HG02571 (cell line): ENCODE measurements around the gene CFD.
"Not testable (repeated sequence)": the region's sequence is repeated elsewhere in the genome, so short reads cannot be mapped to it uniquely, and the experiment has no call there.

Experiments used
- ATAC-seq: cut with Tn5 transposase; IDR thresholded peaks from one replicate; pipeline ENCODE4 v1.9.1; 2021; ENCODE audit warnings: mild to moderate bottlenecking, moderate library complexity; ENCODE audit not compliant: unreplicated experiment

CFD gene

DNA sequence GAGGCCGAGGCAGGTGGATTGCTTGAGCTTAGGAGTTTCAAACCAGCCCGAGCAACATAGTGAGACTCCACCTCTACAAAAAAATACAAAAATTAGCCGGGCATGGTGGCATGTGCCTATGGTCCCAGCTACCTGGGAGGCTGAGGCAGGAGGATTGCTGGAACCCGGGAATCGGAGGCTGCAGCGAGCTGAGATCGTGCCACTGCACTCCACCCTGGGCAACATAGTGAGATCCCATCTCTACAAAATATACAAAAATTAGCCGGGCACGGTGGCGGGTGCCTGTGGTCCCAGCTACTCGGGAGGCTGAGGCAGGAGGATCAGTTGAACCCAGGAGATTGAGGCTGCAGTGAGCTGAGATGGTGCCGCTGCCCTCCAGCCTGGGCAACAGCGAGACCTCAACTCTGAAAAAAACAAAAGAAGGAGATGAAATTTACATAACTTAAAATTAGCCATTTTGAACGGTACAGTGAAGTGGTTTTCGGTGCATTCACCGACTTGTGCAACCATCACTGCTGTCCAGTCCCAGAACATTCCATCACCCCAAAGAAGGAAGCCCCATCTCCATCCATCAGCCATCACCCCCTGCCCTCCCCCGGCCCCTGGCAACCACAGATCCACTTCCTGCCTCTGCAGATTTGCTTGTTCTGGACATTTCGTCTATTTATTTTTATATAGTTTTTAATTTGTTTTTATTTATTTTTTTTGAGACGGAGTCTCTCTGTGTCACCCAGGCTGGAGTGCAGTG lies 33.4 kb upstream of the CFD start:
- ATAC-seq, result no peak

DNA sequence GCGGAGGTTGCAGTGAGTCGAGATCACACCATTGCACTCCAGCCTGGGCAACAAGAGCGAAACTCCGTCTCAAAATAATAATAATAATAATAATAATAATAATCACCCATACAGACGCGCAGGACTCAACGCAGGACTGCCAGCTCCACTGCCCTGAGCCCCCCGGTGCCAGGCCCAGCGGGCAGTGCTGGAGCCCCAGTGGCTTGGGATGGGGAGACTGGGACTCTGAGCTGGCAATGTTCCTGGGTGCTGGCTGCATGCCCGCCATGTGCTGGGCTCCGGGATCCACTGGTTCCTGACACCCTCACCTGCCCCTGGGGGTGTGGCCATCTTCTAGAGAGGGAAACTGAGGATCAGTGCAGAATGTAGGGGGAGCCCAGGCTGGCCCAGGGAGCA lies 32.2 kb upstream of the CFD start:
- ATAC-seq, result no peak

DNA sequence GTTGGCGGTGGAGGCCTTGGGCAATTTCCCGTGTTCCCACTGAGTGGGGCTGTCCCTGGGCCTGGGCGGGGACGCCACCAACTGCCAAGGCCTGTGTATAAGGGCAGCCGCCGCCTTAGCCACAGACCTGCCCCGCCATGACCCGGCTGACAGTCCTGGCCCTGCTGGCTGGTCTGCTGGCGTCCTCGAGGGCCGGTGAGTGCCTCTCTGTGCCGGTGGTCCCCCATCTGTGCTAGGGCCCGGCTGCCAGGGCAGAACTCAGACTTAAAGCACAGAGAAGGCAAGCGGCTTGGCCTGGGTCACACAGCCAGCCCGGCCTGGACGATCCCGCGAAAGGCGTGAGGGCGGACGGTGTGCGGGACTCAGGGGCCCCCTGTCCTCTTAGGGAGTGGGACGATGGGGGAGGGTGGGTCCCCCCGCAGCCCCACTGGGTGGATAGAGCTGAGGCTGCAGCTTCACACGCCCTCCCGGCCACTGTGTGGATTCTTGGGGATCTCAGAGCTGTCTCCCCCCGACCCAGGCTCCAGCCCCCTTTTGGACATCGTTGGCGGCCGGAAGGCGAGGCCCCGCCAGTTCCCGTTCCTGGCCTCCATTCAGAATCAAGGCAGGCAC lies 31.6 kb upstream of the CFD start, which contains the start of gene AZU1:
Gene AZU1, plus strand, starts transcription at position 128 of the 612 bp plus-strand sequence. Its CDS starts 10 bp downstream, at position 138.
- ATAC-seq, result no peak

DNA sequence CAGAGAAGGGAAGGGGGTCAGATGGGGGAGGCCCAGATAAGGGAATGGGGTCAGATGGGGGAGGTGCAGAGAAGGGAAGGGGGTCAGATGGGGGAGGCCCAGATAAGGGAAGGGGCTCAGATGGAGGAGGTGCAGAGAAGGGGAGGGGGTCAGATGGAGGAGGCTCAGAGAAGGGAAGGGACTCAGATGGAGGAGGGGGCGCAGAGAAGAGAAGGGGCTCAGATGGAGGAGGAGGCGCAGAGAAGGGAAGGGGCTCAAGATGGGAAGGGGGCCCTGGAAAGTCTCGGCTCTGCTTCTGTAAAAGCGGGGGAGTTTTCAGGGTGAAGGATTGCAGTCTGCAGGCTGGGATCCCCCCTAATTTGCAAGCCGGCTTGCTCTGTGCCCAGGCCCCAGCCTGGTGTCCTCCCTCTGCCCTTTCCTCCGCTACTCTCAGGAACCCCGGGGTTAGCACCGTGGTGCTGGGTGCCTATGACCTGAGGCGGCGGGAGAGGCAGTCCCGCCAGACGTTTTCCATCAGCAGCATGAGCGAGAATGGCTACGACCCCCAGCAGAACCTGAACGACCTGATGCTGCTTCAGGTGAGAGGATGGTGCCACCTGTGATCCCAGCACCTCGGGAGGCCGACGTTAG lies 30.2 kb upstream of the CFD start:
- no peak for ATAC-seq

DNA sequence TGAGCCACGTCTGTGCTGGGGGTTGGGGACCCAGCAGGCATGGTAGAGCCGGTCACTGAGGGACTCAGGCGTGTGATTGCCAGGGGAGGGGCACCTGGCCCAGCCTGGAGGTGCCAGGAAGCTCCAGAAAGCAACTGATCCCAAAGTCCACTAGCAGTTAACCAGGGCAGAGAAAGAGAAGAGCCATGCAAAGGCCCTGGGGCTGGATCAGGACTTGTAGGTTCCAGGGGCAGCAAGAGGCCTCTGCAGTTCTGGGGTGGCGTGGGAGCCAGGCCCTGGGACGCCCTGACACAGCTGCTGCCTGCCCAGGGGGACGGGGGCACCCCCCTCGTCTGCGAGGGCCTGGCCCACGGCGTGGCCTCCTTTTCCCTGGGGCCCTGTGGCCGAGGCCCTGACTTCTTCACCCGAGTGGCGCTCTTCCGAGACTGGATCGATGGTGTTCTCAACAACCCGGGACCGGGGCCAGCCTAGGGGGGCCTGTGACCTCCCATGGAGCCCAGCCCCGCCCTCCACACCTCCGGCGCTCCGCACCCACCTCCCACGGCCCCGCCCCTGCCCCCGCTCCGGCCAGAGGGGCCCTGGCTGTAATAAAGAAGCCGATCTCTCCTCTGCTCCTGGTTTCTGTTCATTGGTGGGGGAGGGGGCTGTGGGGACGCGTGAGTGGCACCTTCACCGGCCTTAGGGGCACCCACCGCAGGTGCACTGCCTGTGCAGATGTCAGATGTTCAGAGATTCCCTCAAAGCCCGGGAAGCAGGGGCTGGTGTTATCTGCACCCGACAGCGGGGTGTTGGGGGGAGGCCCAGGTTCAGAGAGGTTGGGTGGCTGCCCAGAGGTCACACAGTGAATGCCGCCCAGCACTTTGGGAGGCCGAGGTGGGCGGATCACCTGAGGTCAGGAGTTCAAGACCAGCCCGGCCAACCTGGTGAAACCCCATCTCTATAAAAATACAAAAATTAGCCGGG lies 27.8 kb upstream of the CFD start:
- ATAC-seq, result no peak

DNA sequence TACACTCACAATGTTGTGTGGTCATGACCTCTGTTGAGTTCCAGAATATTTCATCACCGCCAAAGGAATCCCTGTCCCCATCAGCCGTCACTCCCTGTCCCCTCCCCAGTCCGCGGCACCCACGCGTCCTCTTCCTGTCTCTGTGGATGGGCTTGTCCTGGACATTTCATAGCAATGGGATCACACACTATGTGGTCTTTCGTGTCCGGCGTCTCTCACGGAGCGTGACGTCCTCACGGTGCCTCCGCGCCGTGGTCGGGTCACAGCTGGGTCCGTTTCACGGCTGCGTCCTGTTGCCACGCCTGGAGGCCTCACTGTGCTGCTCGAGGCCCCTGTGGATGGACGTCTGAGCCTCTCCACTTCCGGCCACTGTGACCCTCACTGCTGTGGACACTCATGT lies 25.2 kb upstream of the CFD start:
- ATAC-seq, result no peak

DNA sequence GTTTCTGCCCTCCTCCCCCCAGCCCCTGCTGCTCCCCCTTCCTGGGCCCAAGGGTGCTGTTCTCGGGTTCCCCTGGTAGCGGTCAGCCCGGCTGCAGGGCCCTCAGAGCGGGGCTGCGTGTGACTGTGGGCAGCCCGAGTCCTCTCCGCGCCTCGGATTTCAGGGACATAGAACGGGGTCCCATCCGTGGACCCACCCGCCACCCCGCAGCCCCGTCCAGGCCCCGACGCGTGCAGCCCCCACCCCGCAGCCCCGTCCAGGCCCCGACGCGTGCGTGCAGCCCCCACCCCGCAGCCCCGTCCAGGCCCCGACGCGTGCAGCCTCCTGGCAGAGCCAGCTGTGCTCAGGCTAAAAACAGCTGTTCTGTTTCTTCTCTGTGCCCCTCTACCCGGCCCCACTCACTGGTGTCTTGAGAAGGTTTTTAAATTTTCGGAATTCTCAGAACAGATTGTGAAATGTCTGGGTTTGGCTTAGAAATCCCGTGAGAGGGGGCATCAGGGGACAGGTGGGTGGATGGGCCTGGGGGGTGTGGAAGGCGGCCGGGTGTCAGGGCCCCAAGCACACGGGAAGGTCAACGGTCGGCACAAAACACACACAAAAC lies 24.2 kb upstream of the CFD start:
- ATAC-seq, result no peak

DNA sequence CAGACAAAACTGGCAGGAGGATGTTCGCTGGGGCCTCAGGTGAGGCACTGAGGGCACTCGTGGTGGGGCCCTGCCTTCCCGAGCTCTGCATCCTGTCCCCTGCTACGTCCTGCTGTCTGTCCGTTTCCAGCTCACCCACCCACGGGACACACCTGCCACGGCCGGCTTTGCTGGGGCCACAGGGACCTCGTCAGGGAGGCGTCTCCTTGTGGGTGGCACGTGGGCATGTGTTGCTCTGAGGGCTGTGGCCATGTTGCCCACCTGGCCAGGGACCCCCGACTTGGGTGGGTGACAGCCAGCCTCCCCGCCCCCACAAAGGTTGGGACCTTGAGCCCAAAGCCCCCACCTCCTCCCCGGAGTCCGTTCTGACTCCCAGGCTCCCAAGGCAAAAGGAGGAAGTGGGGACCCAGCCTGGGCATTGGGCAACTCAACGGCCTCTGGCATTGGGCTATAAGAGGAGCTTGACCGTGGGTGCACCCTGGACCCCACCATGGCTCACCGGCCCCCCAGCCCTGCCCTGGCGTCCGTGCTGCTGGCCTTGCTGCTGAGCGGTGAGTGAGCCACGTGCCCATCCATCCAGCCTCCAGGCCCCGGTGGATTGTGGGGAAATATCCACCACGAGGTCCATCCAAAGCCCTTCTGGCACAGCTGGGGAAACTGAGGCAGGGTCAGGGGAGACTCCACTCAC lies 18.8 kb upstream of the CFD start, which contains the start of gene PRTN3:
Gene PRTN3, plus strand, starts transcription at position 481 of the 688 bp plus-strand sequence. Its CDS starts 10 bp downstream, at position 491.
- ATAC-seq, result no peak

DNA sequence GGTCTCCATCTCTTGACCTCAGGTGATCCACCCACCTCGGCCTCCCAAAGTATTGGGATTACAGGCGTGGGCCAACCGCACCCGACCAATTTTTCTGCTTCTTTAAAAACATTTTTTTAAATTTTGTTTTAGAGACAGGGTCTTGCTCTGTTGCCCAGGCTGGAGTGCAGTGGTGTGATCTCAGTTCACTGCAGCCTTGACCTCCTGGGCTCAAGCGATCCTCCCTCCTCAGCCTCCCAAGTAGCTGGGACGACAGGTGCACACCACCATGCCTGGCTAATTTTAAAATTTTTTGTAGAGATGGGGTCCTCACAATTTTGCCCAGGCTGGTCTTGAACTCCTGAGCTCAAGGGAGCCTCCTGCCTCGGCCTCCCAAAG lies 16.7 kb upstream of the CFD start:
- ATAC-seq, result not testable (repeated sequence)

DNA sequence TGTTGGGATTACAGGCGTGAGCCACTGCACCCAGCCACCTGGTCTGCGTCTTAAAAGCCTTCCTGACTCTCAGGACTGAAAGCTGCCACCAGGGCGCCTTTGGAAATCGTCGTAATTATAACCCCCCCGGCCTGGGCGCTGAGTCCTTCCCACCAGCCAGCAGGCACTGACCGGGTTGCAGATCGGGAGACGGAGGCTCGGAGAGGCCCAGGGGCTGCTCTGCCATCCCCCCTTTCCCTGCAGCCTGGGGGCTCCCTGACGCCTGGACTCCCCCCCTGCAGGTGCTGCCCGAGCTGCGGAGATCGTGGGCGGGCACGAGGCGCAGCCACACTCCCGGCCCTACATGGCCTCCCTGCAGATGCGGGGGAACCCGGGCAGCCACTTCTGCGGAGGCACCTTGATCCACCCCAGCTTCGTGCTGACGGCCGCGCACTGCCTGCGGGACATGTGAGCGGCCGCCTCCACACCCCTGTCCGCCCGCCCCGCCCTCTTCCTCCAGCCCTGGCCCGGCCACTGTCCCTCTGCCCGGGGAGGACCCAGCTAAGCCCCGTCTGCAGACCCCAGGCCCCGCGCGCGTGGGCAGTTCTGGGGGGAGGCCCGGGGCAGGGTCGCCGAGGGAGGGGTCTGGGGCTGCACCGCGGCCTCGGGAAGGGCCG lies 16.2 kb upstream of the CFD start:
- no peak for ATAC-seq

DNA sequence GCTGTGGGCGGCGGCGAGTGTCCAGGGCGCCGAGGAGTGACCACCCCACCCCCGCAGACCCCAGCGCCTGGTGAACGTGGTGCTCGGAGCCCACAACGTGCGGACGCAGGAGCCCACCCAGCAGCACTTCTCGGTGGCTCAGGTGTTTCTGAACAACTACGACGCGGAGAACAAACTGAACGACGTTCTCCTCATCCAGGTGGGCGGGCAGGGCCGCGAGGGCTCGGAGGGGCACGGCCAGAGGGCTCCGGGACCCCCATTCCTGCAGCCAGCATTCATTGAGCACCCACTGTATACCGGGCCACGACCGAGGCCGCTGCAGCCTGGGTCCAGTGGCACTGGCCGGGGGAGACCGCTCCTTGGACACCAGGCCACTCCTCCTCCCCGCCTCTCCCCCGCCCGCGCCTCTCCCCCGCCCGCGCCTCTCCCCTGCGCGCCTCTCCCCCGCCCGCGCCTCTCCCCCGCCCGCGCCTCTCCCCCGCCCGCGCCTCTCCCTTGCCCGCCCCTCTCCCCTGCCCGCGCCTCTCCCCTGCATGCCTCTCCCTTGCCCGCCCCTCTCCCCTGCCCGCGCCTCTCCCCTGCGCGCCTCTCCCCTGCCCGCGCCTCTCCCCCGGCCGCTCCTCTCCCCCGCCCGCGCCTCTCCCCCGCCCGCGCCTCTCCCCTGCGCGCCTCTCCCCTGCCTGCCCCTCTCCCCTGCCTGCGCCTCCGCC lies 15.5 kb upstream of the CFD start:
- ATAC-seq, result no peak

DNA sequence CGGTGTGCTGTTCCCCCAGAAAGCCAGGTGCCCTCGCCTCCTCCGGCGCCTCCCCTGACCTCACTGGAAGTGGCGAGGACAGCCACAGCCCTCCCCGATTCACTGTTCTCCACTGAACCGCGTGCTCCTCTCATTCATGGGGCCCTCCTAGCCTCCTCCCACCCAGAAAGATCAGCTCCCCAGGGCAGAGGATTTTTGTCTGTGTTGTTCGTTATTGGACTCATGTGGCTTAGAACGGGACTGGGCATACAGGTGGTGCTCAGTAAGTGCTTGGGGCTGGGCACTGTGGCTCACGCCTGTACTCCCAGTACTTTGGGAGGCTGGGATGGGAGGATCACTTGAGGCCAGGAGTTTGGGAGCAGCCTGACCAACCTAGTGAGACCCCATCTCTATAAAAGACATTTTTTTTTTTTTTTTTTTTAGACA lies 14.9 kb upstream of the CFD start:
- no peak for ATAC-seq

DNA sequence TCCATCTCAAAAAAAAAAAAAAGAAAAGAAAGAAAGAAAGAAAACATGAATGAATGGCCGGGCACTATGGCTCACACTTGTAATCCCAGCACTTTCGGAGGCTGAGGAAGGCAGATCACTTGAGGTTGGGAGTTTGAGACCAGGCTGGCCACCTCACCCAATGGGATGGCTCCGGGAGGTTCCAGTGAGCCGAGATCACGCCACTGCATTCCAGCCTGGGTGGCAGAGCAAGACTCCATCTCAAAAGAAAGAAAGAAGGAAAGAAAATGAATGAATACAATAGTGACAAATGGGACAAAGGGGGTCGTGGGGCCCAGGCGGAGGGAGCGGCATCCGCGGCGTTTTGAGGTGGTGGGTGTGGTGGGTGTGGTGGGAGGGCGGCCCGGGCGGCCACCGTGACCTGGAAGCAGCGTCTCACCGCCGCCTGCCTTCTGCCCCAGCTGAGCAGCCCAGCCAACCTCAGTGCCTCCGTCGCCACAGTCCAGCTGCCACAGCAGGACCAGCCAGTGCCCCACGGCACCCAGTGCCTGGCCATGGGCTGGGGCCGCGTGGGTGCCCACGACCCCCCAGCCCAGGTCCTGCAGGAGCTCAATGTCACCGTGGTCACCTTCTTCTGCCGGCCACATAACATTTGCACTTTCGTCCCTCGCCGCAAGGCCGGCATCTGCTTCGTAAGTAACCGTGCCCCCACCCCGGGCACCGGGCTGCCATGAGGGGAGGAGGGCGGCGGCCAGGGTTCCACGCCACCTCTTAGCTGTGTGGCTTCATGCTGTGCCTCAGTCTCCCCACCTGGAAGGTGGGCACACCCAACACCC lies 13.6 kb upstream of the CFD start:
- no peak for ATAC-seq

DNA sequence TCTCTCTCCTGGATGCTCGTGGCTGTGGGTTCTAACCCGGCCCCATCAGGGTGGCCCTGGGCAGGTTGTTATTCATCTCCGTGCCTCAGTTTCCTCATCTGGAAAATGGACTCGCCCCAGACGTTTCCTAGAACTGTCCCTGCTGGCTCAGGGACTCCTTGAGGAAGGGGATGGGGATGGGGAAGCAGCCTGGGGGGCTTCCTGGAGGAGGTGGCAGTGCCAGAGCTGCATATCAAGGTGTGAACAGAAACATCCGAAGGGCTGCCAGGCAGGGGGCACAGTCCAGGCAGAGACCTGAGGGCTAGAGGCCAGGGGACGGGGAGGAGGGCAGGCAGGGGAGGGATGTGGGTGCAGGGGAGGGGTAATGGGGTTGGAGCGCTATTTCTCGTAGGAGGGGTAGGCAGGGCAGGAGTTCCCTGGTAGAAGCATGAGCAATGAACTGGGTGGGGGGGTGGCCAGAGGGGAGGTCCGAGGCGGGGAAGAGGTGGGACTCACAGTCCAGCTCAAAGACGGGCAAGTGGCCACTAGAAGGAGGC lies 11.0 kb upstream of the CFD start:
- ATAC-seq, result no peak

DNA sequence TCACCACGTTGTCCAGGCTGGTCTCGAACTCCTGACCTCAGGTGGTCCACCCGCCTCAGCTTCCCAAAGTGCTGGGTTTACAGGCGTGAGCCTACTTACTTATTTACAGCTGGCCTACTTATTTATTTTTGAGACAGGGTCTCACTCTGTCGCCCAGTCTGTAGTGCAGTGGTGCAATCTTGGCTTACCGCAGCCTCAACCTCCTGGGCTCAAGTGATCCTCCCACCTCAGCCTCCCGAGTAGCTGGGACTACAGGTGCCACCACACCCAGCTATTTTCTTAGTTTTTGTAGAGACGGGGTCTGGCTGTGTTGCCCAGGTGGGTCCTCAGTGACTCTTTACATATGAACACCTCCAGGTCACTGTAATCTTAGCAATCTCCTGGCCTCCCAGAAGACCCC lies 10.3 kb upstream of the CFD start:
- not testable (repeated sequence) for ATAC-seq

DNA sequence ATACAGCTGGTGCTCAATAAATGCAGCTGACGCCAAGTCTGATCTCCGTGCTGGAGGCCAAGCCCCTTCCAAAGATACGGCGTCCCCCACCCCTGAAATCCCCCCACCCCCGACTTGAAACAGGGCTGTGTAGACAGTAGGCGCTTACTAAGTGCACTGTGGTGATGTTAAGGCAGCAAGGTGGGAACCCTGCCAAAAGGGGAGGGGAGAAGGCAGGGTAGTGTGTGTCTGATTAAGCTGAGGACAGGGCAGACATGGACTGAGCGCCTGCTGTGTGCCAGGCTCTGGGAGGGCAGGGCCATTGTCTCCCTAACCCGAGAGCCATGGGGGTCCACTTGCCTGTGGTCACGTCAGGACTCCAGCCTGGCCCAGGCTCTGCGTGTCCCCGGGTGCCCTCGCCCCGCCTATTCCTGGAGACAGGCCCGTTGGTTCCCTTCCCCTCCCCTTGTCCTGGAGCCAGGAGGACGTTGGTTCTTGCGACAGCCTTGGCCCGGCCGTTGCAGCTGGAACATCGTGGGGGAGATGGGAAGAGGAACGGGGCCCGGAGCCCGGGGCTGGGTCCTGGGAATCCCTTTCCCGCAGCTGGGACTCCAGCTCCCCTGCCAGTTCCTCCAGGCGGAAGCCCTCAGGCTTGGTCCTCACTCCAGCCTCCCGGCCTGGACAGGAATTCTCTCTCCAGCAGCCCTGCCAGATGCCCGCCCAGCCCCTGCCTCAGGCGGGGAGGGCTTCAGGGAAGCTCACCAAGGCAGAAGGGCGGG lies 9.1 kb upstream of the CFD start:
- ATAC-seq, result no peak

DNA sequence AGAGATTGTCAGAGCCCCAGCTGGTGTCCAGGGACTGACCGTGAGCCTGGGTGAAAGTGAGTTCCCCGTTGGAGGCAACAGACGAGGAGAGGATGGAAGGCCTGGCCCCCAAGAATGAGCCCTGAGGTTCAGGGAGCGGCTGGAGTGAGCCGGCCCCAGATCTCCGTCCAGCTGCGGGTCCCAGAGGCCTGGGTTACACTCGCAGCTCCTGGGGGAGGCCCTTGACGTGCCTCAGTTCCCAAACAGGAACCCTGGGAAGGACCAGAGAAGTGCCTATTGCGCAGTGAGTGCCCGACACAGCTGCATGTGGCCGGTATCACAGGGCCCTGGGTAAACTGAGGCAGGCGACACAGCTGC lies 8.5 kb upstream of the CFD start:
- ATAC-seq, result no peak
